ENCODE results near the gene BOD1. TPM values are rescaled to one million over a fixed set of nuclear protein-coding genes. Genes with fewer than 3 reads are reported as not detected.

Gene BOD1
- total RNA-seq, 4 donors from 2014 or later: 47.6 to 78.8 (median 62.5) TPM

DNA sequence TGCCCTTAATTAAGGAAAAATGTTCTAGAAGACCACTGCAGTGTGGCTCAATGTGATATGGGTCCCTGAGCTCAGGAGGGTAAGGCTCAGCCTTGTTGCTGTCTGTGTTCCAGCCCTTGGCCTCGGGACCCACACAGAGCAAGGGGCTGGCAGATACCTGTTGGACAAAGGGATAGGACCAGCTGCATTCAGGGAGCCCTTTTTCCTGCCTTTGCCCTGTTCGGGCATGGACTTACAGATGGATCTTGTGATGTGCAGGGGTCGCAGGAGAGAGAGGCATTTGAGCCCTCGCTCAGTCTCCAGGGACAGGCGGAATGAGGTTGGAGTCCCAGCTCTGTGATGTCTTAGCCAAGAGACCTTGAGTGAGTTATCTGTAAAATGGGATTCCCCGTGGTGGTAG lies 12.1 kb upstream of the BOD1 start:
- TF ChIP-seq, protein P1, sequence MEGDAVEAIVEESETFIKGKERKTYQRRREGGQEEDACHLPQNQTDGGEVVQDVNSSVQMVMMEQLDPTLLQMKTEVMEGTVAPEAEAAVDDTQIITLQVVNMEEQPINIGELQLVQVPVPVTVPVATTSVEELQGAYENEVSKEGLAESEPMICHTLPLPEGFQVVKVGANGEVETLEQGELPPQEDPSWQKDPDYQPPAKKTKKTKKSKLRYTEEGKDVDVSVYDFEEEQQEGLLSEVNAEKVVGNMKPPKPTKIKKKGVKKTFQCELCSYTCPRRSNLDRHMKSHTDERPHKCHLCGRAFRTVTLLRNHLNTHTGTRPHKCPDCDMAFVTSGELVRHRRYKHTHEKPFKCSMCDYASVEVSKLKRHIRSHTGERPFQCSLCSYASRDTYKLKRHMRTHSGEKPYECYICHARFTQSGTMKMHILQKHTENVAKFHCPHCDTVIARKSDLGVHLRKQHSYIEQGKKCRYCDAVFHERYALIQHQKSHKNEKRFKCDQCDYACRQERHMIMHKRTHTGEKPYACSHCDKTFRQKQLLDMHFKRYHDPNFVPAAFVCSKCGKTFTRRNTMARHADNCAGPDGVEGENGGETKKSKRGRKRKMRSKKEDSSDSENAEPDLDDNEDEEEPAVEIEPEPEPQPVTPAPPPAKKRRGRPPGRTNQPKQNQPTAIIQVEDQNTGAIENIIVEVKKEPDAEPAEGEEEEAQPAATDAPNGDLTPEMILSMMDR (IDR thresholded peaks at IDR 0.05; ENCODE audit: low read depth): no peak

DNA sequence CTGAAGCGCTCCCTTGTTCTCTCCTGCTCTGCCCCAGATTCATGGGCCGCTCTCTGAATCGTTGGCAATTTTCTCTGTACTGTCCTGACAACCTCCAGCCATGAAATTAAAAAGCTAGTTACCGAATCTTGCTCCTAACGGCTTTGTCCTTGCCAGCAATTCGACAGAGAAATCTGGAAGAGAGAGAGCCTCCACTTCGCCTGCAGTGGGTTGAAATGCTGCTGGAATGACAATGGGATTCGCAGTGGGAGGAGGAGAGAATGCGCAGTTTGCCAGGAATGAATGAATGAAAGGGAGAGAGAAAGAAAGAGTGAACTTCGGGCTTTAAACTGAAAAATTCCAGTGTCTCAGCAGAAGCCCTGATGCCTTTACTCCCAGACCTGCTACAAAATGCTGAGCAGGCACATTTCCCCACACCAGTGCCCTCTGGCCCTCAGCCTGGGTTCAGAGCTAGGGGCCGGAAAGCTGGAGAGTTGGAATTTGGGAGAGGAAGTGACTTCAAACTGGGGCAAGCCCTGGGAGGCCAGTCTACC lies 11.5 kb upstream of the BOD1 start:
- TF ChIP-seq, protein P1 (IDR thresholded peaks at IDR 0.05; ENCODE audit: low read depth): no peak

DNA sequence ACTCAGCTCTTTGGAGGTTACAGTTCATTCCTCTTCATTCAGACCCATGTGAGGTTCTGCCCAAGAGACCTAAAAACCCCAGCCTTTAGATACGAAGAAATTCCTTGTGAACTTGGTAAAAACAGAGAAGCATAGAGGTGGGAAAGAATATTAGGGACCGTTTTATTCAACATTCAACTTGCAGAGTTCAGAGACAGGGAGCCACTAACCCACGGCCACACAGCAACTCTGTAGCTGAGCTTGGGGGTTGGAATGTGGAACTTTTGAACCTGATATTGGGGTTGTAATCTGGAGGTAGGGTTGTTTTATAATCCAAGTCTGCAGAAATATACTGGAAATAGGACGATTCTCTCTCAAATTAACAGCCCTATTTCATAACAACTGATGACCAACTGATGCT lies 10.8 kb upstream of the BOD1 start:
- TF ChIP-seq, protein P1 (IDR thresholded peaks at IDR 0.05; ENCODE audit: low read depth): no peak

DNA sequence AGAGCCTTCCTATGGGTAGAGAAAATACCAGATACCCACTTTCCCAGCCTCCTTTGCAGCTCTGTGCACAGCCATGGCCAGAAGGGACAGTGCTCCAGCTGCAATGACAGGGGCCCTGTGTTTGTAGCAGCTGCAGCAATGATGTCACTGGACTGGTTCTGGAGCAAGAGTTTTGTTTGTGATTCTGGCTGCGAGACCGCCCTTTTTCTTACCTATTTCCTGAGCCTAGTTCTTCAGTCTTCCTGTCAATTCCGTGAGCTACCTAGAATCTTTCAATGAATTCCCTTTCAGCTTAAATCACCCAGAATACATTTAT lies 10.0 kb upstream of the BOD1 start:
- TF ChIP-seq, protein P1 (IDR thresholded peaks at IDR 0.05; ENCODE audit: low read depth): no peak

DNA sequence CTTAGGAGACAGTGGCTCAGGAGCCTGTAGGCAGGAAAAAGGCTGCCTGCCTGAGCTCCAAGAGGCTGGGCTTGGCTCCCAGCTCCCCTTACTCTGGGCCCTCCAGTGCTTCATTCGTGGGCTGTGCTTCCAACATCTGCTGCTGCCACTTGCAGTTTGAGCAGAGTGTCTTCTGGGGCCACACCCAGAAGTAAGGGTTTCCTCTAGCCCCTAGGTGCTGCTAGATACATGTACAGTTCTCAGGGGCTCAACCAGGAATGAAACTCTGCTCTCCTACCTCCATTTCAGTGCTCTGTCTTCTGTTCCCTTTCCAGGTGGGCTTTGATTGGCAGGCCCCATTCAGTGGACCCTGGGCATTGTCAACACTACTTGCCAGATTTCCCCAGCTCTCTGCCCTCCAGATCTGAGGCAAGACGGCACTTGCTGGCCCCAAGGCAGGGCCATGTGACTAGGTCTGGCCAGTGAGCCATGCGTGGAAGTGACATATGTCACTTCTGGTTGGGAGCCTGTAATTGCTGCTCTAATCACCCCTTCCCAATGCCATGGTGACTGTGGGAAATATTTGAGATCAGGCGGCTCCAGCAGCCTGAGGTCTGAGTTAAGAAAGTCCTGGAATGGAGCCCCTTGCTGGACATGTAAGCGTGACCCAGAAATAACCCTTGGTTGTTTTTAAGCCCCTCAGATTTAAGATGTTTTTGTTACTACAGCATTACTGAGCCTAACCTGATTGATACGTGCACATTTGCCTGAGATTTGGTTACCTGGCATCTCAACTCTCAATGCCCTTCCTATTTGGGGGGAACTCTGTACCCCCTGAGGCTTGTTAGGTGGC lies 9.4 kb upstream of the BOD1 start:
- TF ChIP-seq, protein P1 (IDR thresholded peaks at IDR 0.05; ENCODE audit: low read depth): no peak

DNA sequence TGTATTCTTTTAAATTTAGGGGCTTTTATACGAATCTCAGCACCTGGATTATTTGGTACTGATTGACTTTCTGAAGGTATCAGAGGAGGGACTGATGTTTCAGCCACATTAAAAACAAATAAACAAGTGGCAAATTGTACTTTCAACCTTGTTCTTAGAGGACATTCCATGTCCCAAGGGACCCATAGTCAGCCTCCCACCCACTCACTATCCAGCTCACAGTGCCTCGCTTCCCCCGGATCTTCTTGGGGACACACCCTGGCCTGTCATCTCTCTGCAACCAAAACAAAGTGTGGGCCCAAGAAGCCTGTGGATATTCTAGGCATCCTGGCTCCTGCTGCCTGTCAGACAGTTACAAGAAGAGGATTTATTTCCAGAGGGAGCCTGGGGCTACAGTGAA lies 8.8 kb upstream of the BOD1 start:
- TF ChIP-seq, protein P1 (IDR thresholded peaks at IDR 0.05; ENCODE audit: low read depth): no peak

DNA sequence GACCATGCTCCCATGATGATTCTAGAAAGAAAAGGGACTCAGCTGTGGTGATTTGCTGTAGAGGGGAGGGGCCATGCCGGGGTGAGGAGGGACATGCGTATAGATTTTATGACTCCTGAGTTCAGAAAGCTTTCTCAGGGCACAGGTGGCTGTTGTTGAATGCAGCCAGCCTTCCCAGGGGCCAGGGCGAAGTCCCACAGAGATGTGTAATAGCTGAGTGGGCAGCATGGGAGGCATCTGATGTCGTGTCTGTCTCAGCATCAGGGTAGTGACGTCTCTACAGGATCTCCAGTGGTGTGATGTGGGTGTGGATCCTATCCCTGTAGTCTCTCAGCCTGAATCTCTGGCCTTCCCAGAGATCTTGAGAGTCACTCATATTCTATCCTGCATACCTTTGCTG lies 7.8 kb upstream of the BOD1 start:
- TF ChIP-seq, protein P1 (IDR thresholded peaks at IDR 0.05; ENCODE audit: low read depth): no peak
